SU-DHL-6 (cell line): Measurements from ENCODE around the gene ABCB1.

ENCODE experiments used
- CTCF ChIP-seq: fragments of 200-600 bp; sonication (generic); IDR thresholded peaks from one replicate; pipeline ENCODE4 v1.5.1; 2017; ENCODE audit warnings: antibody characterized with exemption, mild to moderate bottlenecking, low read length, moderate library complexity; ENCODE audit not compliant: insufficient read depth, poor library complexity, severe bottlenecking
- EZH2phosphoT487 ChIP-seq: fragments of 200-600 bp; sonication (generic), shearing (Covaris generic); conservative IDR thresholded peaks from 2 replicates; pipeline ENCODE4 v1.6.1; 2018; ENCODE audit warnings: mild to moderate bottlenecking, antibody characterized with exemption, low read length, moderate library complexity, mixed read lengths

DNA sequence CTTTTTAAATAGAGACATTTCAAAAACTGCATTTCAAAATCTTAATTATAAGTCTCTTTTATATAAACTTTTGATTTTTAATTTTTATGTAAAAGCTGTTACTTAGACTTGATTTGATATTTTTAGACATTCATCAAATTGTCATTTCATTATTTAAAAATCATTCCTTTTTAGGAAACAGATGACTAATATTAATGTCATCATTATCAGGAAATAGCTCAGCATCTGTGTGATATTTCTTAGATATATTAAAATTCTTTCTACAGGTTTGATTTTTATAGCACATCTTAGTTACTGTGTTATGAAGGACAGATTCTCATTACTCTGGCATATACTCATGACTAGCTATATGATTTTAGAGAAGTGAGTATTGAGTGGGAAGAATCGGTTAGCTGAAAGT is 44.8 kb upstream of the ABCB1 start:
- TF ChIP-seq CTCF (no peak), EZH2phosphoT487 (no peak)
